Osteocyte (in vitro differentiated cells): ENCODE measurements around the gene FAM200B. TPM values are rescaled to one million over a fixed set of nuclear protein-coding genes. Genes with fewer than 3 reads are reported as not detected.

ENCODE experiments used
- DNase-seq: peaks from one replicate; pipeline ENCODE4 v3.0.0; 2021; ENCODE audit warnings: mixed read lengths; ENCODE audit not compliant: unreplicated experiment; ENCODE audit errors: extremely low spot score
- H3K27ac Mint-ChIP-seq: one replicate; pipeline ENCODE4 v1.8.0; 2021; ENCODE audit warnings: mild to moderate bottlenecking, mixed read lengths; ENCODE audit not compliant: unreplicated experiment
- H3K27me3 Mint-ChIP-seq: one replicate; pipeline ENCODE4 v1.8.0; 2021; ENCODE audit warnings: mixed read lengths; ENCODE audit not compliant: unreplicated experiment
- H3K36me3 Mint-ChIP-seq: one replicate; pipeline ENCODE4 v1.8.0; 2021; ENCODE audit warnings: mixed read lengths; ENCODE audit not compliant: unreplicated experiment
- H3K4me1 Mint-ChIP-seq: one replicate; pipeline ENCODE4 v1.8.0; 2021; ENCODE audit warnings: mixed read lengths; ENCODE audit not compliant: unreplicated experiment
- H3K4me3 Mint-ChIP-seq: one replicate; pipeline ENCODE4 v1.8.0; 2021; ENCODE audit warnings: mild to moderate bottlenecking, moderate library complexity, mixed read lengths; ENCODE audit not compliant: unreplicated experiment
- H3K9me3 Mint-ChIP-seq: one replicate; pipeline ENCODE4 v1.8.0; 2021; ENCODE audit warnings: mixed read lengths; ENCODE audit not compliant: unreplicated experiment
- total RNA-seq: library from RNA; stranded (reverse); gene quantifications from 2 replicates; pipeline ENCODE4 v1.2.1, GENCODE V29; 2021
- TF ChIP-seq, protein P1 (sequence below): fragments of 200-600 bp; sonication (generic); IDR thresholded peaks from 2 replicates; pipeline ENCODE4 v1.5.0; 2021; ENCODE audit warnings: antibody characterized with exemption, mild to moderate bottlenecking, moderate library complexity

Gene FAM200B
- total RNA-seq, 1 donor from 2014 or later, result 45.0 TPM

DNA sequence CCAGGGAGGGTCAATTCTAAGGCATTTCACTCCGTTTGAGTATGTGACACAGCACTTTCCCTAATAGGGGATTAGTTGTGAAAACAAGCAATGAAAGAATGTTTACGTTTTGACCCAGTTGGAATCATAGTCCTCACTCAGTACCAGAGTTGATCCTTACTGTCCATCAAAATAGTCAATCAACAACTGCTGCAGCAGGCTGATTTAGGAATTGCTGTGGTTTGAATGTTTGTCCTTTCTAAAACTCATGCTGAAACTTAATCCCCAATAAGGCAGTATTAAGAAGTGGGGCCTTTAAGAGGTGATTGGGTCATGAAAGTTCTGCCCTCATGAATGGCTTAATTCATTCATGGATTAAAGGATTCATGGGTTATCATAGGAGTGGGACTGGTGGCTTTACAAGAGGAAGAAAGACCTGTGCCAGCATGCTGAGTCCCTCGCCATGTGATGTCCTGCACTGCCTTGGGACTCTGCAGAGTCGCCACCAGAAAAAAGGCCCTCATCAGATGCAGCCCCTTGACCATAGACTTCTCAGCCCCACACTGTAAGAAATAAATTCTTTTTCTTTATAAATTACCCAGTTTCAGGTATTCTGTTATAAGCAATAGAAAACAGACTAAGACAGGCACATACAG lies 23.4 kb upstream of the FAM200B start:
- DNase-seq, result no peak
- peaks cover 40% of the 10 kb centered on the region for H3K4me1 Mint-ChIP-seq
- no peak overlapping the region for H3K4me3 Mint-ChIP-seq
- H3K27me3 Mint-ChIP-seq, result no peaks in the 10 kb centered on the region
- no peaks in the 10 kb centered on the region for H3K36me3 Mint-ChIP-seq
- H3K27ac Mint-ChIP-seq, result peak overlapping the region; percentile 27
- TF ChIP-seq, protein P1, sequence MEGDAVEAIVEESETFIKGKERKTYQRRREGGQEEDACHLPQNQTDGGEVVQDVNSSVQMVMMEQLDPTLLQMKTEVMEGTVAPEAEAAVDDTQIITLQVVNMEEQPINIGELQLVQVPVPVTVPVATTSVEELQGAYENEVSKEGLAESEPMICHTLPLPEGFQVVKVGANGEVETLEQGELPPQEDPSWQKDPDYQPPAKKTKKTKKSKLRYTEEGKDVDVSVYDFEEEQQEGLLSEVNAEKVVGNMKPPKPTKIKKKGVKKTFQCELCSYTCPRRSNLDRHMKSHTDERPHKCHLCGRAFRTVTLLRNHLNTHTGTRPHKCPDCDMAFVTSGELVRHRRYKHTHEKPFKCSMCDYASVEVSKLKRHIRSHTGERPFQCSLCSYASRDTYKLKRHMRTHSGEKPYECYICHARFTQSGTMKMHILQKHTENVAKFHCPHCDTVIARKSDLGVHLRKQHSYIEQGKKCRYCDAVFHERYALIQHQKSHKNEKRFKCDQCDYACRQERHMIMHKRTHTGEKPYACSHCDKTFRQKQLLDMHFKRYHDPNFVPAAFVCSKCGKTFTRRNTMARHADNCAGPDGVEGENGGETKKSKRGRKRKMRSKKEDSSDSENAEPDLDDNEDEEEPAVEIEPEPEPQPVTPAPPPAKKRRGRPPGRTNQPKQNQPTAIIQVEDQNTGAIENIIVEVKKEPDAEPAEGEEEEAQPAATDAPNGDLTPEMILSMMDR, result no peak
- no peaks in the 10 kb centered on the region for H3K9me3 Mint-ChIP-seq

DNA sequence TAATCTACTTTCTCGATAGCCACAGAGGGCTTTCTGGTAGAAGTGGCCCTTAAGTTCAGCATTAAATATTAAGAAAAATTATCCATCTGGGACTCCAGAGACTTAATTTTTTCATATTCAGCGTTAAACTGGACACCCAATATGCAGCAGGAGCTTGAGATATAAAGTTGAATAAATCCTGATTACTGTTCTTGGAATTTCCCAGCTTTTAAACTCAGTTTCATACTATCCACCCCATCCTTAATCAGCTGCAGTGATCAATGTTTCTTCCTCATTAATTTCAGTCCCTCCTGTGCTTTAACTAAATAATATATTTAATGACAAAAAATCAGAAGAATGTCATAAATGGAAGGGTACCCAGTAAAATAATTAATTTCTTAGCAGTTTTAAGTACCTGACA lies 22.8 kb upstream of the FAM200B start:
- TF ChIP-seq, protein P1, result no peak
- Mint-ChIP-seq H3K4me3 (no peak overlapping the region), H3K36me3 (no peaks in the 10 kb centered on the region), H3K4me1 (peaks cover 35% of the 10 kb centered on the region), H3K9me3 (no peaks in the 10 kb centered on the region), H3K27ac (peak overlapping the region; percentile 27), H3K27me3 (no peaks in the 10 kb centered on the region)
- DNase-seq, result no peak

DNA sequence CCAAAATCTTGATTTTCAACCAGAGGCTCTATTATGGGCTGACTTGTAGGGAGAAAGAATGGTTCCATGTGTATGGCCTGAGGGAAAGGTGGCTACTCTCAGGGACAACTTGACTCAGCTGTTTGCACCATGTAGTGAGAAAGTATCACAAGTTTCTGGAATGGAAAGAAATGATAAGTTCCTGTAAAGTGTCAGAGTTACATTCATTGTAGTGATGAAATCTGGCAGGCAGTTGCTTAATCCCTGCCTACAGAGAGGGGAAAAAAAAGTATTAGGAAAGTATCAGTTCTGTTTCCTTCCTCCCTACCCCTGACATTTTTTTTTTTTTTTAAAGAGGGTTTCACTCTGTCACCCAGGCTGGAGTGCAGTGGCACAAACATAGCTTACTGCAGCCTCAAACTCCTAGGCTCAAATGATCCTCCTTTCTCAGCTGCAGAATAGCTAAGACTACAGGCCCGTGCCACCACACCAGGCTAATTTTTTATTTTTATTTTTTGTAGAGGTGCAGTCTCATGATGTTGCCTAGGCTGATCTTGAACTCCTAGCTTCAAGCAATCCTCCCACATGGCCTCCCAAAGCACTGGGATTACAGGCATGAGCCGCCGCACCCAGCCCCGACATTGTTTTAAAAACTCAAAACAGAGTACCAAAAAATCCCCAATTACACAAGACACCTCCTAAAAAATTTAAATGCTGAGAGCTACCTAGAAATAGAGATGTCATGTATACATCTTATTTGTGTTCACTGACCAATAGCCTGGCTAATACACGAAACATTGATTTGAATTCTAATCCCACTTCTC lies 21.7 kb upstream of the FAM200B start:
- H3K4me1 Mint-ChIP-seq, result peaks cover 32% of the 10 kb centered on the region

DNA sequence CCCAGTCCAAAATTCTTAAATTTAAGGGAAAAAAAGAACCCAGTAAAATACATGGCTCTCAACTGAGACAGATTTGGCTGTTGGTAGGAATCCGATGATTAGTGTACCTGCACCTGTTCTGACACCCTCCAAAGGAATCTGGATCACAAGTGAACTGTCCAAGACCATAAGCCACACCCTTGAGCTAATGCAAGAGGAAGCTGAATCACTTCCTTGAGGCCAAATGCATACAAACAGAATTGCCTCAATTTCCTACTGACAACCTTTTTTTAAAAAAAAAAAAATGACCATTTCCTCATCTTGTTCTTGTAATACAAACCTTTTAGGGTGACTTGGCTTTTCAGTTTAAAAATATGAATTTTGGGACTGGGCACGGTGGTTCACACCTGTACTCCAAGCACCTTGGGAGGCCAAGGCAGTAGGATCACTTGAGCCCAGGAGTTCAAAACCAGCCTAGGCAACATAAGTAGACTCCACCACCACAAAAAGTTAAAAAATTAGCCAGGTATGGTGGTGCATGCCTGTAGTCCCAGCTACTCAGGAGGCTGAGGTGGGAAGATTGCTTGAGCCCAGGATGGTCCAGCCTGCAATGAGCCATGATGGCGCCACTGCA lies 15.8 kb upstream of the FAM200B start:
- peaks cover 19% of the 10 kb centered on the region for H3K4me1 Mint-ChIP-seq
- no peaks in the 10 kb centered on the region for H3K36me3 Mint-ChIP-seq
- H3K27ac Mint-ChIP-seq, result peak overlapping the region; percentile 14
- H3K27me3 Mint-ChIP-seq, result no peaks in the 10 kb centered on the region
- TF ChIP-seq, protein P1, result no peak
- no peak overlapping the region for H3K4me3 Mint-ChIP-seq
- H3K9me3 Mint-ChIP-seq, result no peaks in the 10 kb centered on the region
- no peak for DNase-seq

More for the DNA sequence above, 21.7 kb upstream of the FAM200B start:
- Mint-ChIP-seq H3K27me3 (no peaks in the 10 kb centered on the region), H3K27ac (peak overlapping the region; percentile 84), H3K9me3 (no peaks in the 10 kb centered on the region), H3K4me3 (no peak overlapping the region), H3K36me3 (no peaks in the 10 kb centered on the region)
- DNase-seq, result no peak
- TF ChIP-seq, protein P1, result no peak

DNA sequence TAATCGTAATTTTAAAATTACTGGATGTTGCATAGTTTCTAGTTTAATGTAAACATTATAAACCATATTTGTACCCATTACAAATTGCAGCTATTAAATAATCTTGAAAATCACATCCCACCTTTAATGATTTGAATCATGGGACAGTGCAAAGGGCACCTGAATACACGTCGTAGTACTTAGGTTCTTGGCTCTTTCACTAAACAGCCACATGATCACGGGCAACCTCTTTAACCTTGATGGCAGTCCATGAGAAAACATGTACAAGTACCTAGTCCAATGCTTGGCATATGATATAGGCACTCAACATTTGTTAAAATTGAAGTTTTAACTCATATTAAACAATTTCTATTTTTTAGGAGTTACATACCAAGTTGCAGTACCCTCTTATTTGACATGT lies 14.6 kb upstream of the FAM200B start:
- Mint-ChIP-seq H3K4me1 (peaks cover 26% of the 10 kb centered on the region), H3K9me3 (no peaks in the 10 kb centered on the region), H3K36me3 (no peaks in the 10 kb centered on the region), H3K27me3 (no peaks in the 10 kb centered on the region), H3K27ac (no peak overlapping the region), H3K4me3 (no peak overlapping the region)
- TF ChIP-seq, protein P1, result no peak
- DNase-seq, result no peak
